Stimulated activated CD8-positive, alpha-beta memory T cell treated with anti-CD3 and anti-CD28 coated beads, Interleukin-15, amount 100 ng/mL, for 1 hour (primary cell): Measurements from ENCODE around the gene CDK11B.

Experiments used
- DNase-seq: peaks from one replicate; pipeline ENCODE4 v3.0.0-alpha.2; 2020; ENCODE audit warnings: low read depth

Gene CDK11B

DNA sequence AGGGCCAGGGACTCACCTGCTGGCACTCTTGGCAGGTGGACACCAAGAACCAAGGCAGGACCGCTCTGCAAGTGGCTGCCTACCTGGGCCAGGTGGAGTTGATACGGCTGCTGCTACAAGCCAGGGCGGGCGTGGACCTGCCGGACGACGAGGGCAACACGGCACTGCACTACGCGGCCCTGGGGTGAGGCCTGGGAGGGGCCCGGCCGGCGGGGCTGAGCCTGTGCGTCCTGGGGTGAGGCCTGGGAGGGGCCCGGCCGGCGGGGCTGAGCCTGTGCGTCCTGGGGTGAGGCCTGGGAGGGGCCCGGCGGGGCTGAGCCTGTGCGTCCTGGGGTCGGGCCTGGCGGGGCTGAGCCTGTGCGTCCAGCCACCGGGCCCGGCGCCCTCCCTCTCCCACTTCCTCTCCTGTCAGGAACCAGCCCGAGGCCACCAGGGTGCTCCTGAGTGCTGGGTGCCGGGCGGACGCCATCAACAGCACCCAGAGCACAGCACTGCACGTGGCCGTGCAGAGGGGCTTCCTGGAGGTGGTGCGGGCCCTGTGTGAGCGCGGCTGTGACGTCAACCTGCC, 31.5 kb downstream of the CDK11B start:
- DNase-seq = no peak

DNA sequence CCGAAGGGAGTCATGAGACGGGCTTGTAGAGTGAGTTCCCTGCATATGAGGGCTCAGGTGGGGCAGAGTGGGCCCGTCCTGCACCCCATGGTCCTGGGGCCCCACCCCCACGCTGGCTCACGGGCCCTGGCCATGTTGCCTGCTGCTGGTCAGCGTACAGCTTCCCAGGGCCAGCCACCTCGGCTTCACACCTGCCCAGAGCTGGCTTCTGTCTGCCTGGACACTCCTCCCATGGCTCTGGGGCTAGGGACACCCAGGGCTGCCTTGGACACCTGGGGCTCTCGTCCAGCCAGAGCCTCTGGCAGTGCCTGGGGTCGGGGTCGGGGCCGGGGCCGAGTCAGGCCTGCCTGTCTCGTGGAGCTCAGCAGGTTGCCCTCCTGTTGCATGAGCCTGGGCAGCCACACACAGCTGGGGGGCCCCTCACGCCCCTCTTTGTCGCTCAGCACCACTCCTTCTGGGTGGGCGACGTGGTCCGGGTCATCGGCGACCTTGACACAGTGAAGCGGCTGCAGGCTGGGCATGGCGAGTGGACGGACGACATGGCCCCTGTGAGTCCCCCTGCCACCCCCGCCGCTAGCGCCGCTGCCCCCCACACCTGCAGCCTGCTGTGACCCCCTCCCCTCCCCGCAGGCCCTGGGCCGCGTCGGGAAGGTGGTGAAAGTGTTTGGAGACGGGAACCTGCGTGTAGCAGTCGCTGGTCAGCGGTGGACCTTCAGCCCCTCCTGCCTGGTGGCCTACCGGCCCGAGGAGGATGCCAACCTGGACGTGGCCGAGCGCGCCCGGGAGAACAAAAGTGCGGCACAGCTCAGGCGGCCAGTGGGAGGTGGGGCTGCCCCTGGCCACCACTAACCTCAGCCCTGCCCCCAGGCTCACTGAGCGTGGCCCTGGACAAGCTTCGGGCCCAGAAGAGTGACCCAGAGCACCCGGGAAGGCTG, 32.3 kb downstream of the CDK11B start:
- DNase-seq = no peak

DNA sequence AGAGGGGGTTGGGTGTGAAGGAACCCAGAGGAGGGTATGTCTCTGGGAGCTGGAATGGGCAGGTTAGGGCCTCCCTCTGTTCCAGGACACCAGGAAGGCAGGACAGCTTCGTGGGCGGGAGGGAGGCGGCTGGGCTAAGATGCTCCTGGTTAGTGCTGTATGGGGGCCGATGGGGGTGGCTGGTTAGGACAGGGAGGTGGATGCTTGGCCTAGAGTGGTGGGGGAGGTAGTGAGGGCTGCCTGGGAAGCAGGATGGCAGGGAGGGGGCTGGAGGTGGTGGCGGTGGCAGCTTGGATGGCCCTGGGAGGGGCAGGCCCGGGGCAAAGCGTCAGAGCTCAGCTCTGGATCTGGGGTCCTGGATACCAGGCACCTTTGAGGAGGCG, 33.0 kb downstream of the CDK11B start:
- DNase-seq = no peak

DNA sequence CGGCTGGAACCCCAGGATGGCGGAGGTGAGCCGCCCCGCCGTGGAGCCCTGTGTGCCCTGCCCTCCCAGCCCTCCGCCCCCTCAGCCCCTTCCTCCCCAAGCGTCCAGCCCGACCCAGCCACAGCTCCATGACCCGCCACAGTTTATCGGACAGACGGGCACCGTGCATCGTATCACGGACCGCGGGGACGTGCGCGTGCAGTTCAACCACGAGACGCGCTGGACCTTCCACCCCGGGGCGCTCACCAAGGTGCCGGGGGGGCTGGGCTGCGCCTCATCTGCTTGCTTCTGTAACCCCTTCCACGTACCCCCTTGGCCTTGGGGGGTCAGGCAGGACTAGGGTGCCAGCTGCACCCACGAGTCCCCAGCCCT, 33.4 kb downstream of the CDK11B start:
- DNase-seq = no peak

DNA sequence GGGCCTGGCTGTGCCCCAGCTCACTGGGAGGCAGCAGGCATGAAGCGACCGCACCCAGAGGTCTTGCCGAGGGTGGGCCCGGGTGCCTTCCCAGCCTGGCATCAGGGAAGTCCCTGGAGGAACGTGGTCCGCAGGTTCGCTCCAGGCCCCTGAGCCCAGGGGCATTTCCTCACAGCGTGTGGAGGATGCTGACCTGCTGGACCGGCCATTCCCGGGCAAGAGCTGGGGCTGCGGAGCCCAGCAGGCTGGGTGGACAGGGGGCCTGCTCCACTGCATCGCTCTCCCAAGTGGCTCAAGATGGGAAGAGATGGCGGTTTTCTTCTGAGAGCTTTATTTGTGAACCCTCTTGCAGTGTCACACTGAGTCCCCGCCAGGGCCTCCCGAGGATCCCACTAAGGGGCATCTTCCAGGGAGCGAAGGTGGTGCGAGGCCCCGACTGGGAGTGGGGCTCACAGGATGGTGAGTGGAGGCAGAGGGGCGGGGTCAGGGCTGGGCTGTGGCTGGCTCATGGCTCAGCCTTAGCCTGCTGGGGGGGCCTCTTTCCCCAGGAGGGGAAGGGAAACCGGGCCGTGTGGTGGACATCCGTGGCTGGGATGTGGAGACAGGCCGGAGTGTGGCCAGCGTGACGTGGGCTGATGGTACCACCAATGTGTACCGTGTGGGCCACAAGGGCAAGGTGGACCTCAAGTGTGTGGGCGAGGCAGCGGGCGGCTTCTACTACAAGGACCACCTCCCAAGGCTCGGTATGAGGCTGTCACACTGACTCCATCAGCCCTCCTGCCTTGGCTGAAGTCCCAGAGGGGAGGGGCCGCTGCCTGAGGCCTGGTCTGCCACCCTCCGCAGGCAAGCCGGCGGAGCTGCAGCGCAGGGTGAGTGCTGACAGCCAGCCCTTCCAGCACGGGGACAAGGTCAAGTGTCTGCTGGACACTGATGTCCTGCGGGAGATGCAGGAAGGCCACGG, 34.1 kb downstream of the CDK11B start:
- no peak for DNase-seq

DNA sequence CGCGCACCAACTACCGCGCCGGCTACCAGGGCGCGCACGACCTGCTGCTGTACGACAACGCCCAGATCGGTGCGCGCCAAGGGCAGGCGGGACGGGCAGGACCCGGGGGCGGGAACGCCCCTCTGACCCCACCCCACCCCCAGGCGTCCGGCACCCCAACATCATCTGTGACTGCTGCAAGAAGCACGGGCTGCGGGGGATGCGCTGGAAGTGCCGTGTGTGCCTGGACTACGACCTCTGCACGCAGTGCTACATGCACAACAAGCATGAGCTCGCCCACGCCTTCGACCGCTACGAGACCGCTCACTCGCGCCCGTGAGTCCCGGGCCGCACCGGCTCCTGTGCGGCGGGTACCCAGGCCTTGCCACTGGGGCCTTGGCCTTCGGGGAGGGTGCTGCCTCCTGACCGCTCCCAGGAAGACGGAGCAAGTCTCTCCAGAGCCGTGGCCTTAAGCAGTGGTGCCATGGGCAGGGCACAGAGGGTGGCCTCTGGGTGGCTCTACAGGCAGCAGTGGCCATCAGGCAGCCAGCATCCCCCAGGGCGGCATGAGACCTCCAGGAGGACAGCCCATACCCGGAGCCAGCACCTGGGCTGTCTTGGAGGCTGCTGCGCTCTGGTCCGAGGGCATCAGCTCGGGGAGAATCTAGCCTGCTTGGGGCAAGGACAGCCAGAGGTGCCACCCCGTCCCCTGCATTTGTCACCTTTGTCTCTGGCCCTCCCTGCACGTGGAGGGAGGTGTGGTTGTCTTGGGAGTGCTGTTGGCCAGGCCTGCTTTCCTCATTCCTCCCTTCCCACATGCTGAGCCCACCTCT, 35.0 kb downstream of the CDK11B start:
- DNase-seq = no peak

DNA sequence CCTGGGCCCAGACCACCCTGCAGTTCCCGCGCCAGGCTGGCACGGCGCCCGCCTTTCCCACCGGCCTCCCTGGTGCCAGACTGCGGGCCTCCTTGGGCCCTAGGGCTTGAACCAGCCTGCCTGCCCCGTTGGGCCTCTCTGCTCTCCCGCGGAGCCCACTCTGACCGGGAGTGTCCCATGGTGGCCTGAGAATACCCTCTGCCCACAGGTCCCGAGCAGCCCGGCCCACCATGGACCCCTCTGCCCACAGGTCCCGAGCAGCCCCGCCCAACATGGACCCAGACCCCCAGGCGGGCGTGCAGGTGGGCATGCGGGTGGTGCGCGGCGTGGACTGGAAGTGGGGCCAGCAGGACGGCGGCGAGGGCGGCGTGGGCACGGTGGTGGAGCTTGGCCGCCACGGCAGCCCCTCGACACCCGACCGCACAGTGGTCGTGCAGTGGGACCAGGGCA, 35.6 kb downstream of the CDK11B start:
- DNase-seq = no peak

DNA sequence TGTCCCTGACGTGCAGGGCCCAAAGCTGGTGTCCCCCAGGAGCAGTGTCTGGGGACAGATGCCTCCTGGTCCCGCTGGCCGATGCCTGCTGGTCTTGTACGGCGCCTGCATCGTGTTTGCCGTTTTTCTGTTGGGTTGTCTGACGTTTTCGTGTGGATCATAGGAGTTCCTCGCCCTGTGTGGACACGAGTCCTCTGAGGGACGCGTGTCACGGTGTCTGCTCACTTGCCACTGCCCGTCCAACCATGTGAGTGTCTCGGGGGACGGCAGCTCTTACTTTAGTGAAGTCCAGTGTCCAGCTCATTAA, 36.1 kb downstream of the CDK11B start:
- DNase-seq = no peak

DNA sequence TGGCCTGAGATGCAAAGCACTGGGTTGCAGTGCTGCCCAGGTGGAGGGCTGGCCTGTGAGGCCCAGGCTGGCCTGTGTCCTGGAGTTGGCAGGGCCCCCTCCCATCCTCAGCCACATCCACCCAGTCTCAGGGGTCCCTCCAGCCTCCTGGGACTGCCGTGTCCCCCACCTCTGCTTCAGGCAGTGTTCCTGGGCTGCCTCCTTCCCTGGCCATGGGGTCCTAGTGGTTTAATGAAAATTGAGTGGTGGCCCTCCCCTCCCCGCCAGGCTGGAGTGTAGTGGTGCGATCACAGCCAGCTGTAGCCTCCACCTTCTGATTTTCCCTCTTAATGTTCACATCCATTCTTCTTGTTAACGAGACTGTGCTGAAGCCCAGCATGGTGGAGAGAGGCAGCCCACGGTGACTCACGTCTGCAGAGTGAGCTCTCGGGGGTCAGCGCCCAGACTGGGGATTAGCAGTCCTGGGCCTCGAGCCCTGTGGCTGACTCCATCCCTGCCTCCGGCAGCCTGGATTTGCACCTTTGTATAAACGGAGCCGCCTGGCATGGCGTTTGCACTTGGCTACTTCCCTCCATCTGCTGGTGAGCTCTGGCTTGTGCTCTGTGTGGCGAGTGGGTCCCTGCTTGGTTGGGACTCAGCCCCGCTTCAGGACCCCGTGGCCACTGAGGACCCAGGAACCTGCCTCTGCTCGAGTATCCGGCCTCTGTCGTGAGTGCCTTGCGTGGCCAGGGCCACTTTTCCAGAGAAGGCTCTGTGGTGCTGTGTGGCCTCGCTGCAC, 36.6 kb downstream of the CDK11B start:
- DNase-seq = no peak

DNA sequence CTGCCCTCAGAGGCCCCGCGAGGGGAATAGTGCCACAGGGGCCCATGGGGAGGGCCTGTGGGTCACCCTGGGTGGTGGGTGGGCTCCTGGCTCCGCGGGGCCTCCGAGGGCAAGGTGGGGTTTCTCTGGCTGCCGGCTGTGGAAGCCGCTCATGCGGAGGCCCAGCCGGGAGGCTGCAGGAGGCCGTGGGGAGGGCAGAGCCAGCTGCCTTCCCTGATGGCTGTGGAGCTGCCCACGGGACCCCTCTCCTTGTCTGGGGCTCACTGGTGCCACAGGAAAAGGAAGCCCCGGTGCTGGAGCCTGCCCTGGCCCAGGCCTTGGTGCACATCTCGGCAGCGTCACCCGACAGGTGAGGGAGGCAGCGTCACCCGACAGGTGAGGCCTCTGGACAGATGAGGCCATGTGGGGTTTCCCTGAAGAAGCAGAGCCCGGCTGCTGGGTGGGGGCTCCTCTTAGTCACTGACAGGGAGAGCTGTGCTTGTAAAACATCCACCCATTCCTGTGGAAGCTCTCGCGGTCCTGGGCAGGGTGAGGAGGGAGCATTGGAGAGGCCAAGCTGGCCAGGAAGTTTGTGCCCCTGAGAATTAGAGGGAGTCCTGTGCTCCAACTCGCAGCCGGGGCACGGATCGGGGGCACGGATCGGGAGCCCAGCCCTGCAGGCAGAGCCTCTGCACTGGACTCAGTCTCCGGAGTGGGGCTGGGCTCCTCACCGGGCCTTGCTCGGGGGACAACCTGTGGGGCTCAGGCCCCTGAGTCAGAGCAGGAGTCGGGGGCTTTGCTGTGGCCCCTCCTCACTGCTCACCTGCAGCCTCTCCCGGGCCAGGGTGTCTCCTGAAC, 37.4 kb downstream of the CDK11B start:
- no peak for DNase-seq

DNA sequence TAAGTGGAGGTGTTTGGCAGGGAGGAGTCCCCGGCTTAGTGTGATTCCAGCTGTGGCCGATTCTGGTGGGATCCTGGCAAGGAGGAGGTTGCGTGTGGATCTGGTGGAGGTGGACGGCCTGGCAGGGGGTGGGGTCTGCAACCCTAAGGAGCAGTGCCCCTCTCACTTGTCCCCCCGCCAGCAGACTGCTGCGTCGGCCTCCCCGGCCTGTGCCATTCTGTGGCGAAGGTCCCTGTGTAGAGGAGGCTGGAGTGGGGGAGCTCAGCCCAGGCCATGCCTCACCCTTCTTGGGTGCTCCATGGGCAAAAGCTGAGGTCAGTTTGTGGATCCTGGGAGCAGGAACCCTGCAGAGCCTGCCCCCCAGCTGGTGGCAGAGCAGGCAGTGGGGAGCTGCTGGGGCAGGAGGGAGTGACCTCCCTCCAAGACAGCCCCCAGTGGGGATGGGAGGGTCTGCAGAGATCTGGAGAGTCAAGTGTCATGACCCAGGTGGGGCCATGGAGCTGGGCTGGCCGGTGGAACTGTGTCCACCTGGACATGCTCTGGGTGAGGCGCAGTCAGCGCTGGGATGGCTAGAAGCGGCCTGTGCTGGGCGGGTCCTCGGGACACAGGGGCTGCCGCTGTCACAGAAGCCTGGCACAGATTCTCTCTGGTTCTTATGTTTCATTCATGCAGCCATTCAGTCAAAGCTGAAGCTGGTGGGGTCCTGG, 38.2 kb downstream of the CDK11B start:
- DNase-seq = no peak

DNA sequence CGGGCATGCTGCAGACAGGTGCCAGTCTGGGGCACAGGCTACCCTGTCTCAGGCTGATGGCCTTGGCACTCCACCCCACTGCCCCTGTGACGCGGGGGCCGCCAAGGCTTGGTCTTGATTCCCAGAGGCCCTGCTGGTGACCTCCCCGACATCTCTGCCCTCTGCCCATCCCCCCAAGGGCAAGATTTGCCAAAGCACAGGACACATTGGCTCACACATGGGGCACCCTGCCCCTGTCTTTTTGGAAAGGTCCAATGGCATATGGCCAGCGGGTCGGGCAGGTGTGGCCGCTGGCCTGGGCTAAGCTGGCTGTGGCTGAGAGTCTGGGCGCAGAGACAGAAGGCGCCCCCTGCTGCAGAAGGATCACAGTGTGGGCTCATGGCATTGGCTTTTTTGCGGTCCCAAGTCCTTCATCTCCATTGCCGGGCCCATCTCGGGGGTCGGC, 38.9 kb downstream of the CDK11B start:
- no peak for DNase-seq

DNA sequence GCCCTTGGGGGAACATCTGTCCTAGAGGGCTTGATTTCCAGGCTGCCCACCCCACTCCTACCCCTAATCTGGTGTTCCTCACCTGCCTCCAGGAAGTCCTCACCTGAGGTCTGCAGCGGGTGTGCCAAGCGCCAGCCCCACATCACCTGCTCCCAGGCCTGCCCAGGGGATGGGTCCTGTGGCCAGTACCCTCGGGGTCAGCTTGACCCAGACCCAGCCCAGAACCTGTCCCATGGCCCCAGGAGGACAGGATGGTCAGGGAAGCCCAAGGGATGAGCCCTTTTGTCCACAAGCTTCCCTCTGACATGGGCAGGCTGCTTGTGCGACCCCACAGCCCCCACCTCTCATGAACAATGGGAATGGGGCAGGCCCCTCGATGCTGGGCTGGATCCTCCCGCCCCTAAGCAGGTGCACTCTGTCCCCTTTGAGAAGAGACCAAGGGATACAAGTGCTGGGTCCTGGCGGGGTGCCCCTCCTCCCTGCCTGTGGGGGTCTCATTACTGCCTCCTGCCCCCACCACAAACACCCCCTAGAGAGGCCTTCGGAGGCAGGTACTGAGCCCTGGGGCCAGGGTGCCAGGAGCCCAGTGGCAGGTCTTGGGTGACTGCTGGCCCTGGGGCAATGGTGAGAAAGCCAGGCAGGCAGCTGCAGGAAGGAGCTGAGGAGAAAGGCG, 40.3 kb downstream of the CDK11B start:
- DNase-seq = no peak

DNA sequence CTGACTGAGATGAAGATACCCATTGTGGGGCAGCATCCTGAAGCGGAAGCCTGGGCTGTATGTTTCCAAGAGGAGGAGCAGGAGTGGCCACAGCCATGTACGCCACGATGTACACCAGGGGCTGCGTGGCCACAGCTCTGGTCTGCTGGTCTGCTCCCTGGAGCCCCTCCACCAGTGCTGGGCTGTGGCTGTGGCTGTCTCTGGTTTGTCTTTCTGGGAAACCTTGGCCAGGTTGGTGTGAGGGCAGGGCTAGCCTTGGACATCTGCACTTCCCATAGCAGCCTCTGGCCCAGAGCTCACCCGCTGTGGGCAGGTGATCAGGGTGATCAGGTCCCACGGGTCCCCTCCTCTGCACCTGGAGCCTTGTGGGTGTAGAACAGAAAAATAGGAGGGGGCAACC, 40.9 kb downstream of the CDK11B start:
- DNase-seq = no peak

DNA sequence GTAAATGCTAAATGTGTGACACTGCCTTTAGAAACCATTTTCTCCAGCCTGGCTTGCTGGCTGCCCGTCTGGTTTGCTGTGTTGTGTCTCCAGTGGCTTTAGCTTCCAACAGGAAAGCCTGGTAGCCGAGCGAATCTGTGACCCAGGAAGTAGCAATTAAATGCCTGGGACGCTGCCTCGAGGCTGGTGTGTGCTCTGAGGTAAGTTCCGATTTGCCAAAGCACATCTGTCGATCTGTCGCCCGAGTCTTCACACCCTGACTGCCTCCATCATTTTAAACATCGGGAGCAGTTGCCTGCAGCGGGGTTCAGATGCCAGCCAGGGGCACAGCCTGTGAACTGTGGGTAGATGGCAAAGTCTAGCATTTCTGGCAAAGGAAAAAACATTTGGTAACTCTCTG, 41.3 kb downstream of the CDK11B start:
- DNase-seq = no peak

DNA sequence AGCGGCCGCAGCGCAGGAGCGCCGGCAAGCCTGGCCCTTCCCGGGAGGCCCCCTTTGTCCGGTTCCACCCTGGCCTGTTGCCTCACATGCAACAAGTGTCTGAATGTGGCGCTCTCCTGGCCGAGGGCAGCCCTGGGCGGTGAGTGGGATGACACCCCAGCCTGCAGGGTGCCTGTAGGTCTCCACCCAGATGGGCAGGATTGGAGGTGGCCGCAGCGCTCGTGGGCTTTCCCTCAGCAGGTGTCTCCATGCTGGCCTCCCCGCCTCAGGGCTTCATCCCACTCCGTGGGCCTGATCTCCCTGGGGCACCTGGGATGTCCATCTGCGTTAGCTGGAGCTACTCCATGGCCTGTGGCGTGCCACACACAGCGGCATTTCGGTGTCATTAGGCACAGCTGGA, 42.0 kb downstream of the CDK11B start:
- no peak for DNase-seq

DNA sequence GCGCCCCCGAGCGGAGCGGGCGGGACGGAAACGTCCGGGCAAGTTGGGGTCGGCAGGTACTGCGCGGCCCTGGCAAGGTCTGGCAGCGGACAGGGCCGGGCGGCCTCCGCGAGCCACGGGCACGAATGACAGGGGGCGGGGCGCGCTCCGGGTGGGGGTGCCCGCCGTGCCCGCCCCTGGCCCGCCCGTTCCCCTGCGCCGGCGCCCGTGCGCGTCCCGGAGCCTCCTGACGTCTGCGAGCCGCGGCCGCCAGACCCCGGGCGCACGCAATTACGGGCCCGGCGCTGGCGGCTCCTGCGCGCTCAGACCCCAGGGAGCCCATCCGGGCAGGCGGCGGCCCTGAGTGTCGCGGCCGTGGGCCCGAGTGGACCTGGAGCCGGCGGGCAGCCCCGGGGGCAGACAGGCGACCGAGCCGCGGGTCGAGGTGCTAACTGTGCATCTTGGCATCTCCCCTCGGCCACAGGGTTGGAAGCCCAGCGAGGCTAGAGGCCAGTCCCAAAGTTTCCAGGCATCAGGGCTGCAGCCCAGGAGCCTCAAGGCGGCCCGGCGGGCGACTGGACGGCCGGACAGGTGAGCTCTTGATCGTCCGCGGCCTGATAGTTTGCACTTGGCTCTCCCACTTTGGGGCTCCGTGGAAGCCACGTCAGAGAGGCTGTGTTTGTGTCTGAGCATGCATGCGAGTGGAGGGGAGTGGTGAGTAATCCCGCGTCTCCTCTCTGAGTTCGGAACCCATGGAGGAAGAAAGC, 42.6 kb downstream of the CDK11B start:
- DNase-seq = no peak
